NCI-H2107 treated with DMSO at 0.1 percent for 48 hours (cell line): ENCODE measurements around the gene PLPP7.

ENCODE experiments used
- DNase-seq: peaks from one replicate; lab custom pipeline; 2025; ENCODE audit not compliant: unreplicated experiment; lab: John Stamatoyannopoulos, UW

Gene PLPP7

DNA sequence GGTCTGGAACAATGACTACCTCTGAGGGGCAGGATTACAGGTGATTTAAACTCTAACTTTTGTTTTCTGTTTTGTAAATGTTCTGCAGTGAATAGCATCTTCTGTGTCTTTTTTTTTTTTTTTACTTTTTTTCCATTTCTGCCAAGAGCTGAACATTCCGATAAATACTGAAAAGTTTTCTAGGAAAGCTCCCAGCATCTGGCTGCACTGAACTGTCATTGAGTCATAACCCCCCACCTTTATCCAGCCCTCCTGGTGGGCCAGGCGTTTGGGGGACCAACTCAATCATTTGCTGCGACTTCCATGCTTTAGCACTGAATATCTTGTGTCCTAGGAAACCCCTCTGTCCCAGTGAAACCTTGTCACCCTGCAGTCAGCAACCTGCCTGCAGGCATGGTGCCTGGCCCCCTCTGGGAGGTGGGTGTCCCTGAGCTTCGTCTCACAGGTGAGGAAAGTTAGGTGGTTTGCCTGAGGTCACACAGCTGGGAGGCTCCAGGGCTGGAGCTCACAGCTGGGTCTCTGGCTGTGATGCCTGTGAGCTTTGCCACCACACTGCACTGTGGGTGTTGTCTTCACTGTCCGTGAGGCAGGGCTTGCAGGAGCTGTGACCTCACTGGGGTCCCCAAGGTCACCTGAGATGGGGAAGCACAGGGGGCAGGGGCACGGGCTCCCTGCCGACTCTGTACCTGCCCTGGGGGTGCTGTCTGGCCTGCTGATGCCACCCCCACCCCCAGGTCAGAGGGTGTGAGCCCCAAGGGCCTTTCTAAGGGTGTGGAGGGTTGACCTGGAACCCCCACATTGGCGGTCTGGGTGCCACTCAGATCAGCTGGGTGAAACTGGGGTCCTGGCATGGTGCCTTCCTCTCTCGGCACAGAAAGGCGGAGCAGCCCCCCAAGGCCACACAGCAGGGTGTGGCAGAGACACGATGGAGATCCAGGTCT lies 14.1 kb downstream of the PLPP7 start:
- DNase-seq: no peak

DNA sequence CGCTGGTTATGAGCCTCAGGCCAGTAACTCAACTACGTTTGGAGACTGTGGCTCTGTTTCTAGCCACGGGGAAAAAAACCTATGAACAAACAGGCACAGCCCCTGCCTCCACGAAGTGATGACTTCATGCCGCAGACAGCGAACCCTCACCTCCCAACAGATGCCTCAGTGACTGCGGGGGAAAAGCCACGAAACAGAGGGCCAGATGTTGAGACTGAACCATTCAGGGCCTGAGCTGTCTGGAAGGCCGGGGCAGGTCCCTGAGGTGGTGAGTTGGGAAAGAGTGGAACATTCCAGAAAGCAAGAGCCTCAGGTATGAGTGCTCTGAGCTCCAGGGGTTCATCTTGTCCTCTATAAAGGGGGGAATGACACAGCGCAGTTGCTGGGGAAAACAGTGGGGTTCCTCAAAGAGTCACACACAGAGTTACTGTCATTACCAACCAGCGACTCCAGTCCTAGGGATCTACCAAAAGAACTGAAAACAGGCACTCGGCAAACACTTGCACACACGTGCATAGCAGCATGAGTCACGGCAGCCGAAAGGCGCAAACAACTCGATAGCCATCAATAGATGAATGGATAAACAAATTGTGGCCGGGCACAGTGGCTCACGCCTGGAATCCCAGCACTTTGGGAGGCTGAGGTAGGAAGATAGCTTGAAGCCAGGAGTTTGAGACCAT lies 15.3 kb downstream of the PLPP7 start:
- DNase-seq: no peak

- DNase-seq: no peak
Observed at GRCh38 chr9:131306397-131307004, 17.0 kb downstream of the PLPP7 start.

DNA sequence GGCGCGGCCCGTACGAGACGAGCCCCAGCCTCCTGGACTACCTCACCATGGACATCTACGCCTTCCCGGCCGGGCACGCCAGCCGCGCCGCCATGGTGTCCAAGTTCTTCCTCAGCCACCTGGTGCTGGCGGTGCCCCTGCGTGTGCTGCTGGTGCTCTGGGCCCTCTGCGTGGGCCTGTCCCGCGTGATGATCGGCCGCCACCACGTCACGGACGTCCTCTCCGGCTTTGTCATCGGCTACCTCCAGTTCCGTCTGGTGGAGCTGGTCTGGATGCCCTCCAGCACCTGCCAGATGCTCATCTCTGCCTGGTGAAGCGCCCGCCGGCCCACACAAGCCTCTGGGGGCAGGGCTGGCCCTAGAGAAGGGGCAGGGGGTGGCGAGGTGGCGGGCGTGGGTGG lies 18.5 kb downstream of the PLPP7 start:
- DNase-seq: no peak

GRCh38 chr9:131308452-131308851 lies 18.9 kb downstream of the PLPP7 start:
- no peak for DNase-seq

GRCh38 chr9:131308906-131309529 lies 19.5 kb downstream of the PLPP7 start:
- no peak for DNase-seq

DNA sequence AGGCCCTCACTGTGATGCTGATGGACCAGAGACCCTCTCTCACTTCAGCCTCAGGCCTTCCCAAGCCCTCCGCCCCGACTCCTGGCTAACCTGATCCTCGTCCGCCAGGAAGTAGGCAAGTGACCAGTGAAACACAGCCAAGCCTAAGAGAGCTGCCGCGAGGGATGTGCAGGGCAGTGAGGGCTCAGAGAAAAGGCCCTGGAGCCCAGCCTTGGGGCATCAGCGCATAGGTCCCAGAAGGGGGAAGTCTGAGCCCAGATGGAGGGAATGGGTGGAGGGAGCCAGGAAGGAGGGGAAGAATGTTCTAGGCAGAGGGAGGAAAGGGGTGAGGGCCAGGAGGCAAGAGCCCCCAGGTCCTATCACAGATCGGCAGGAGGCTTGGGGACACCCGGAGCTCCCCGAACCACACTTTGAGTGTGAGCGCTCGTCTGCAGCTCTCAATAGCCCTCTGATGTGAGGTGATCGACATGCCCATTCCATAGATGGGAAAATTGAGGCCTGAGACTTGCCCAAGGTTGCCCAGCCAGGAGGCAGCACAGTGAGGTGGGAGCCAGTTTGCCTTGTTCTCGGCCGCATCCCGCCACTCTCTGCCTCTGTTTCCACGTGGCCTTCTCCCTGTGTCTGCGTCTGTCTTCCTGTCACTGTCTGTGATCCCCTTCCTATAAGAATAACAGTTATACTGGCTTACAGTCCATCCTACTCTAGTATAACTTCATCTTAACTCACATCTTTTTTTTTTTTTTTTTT lies 20.2 kb downstream of the PLPP7 start:
- no peak for DNase-seq

GRCh38 chr9:131310833-131311554 lies 21.5 kb downstream of the PLPP7 start:
- no peak for DNase-seq

- DNase-seq: no peak
Observed at GRCh38 chr9:131312246-131312645, 22.7 kb downstream of the PLPP7 start.

- no peak for DNase-seq
Observed at GRCh38 chr9:131312822-131313770, 23.6 kb downstream of the PLPP7 start.

GRCh38 chr9:131318231-131319085 lies 28.9 kb downstream of the PLPP7 start:
- DNase-seq: no peak

DNA sequence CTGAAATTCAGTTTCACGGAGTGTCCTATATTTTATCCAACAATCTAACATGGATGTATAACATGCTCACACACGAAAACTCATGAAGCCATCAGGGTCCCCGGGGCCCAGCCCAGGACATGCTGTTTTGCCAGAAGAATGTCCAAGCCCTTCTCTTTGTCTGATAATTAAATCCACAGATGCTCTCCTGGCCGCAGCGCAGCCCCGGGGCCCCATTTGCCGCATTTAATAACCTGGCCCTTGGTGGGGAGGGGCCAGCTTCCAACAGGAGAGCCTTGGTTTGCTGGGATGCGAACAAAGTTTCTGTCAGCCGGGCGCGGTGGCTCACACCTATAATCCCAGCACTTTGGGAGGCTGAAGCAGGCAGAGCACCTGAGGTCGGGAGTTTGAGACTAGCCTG lies 30.0 kb downstream of the PLPP7 start:
- no peak for DNase-seq

GRCh38 chr9:131320031-131320685 lies 30.6 kb downstream of the PLPP7 start:
- DNase-seq: no peak

DNA sequence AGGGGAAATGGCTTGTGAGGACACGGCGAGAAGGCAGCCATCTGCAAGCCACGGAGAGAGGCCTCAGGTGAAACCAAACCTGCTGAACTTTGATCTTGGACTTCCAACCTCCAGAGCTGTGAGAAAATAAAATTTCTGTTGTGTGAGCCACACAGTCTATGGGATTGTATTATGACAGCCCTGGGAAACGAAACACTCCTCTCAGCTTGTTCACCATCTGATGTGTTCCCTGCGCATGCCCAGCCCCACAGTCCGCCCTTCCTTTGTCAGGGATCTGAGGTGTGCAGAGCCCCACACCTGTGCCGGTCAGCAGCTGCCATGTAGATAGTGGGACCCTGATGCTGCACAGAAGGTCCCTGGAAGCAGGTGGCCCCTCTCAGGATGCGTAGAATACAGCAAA lies 34.1 kb downstream of the PLPP7 start:
- DNase-seq: no peak

GRCh38 chr9:131324736-131325679 lies 35.5 kb downstream of the PLPP7 start:
- DNase-seq: no peak

DNA sequence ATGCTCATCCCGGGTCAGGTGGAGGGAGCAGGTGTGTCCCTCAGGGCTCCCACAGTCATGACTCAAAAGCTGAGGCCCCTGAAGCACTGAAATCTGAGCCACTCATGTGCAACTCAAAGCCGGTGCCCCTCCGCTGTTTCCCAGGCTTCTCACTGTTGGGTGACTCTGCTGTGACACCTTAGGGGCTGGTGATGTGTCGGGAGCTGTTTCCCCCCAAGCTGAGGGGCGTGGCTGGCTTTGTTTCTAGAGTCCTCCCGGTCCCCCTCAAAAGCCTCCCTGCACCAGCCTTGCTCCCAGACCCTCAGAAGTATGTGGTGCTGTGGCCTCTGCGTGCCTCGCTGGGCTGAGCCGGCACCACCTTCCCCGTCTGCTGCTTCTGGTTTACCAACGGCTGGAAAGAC lies 39.7 kb downstream of the PLPP7 start:
- DNase-seq: no peak
